RWPE1 (cell line): ENCODE results near the gene ELOF1.

ENCODE experiments used
- CTCF ChIA-PET: fragments of 350-600 bp; sonication (Branson Sonifier 250); formaldehyde crosslinking; extraction: SDS; loops from one replicate; lab custom pipeline; 2021; lab: Yijun Ruan, JAX
- POLR2A ChIA-PET: fragments of 400-600 bp; formaldehyde crosslinking; extraction: SDS; loops from one replicate; lab custom pipeline; 2020; ENCODE audit warnings: antibody characterized with exemption; ENCODE audit not compliant: low non-redundant PET; lab: Yijun Ruan, JAX
- DNase-seq: peaks from one replicate; pipeline ENCODE4 v3.0.0; 2012; ENCODE audit warnings: low spot score
- H3K27ac ChIP-seq: fragments of 450-650 bp; 2 replicates; pipeline ENCODE4 v1.5.1; 2017
- TF ChIP-seq, protein P1 (sequence below): fragments of 450-650 bp; conservative IDR thresholded peaks from 2 replicates; pipeline ENCODE4 v1.5.1; 2017; ENCODE audit warnings: low read depth, mild to moderate bottlenecking

The ELOF1 gene

DNA sequence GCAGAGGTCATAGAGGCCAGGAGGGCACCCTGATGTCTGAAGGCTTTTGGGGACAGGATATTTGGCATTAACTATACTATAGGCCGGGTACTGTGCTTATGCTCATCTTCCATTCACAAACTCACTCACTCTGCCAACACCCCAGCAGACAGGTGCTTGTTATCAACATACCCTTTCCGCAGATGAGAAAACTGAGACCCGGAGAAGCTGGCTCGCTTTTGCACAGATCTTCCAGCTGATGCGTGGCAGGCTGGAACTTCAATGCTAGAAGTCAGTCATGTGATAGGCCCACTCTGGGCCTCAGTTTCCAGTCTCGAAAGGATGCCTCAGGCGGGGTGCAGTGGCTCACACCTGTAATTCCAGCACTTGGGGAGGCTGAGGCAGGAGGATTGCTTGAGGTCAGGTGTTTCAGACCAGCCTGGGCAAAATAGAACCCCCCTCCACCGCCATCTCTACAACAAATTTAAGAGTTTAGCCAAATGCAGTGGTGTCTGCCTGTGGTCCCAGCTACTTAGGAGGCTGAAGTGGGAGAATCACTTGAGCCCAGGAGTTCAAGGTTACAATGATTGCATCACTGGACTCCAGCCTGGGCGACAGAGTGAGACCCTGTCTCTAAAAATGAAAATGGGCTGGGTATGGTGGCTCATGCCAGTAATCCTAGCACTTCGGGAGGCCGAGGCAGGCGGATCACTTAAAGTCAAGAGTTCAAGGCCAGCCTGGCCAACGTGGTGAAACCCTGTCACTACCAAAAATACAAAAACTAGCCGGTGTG is 10.9 kb downstream of the ELOF1 start:
- no peak overlapping the region for H3K27ac ChIP-seq
- DNase-seq, result no peak
- POLR2A ChIA-PET, result no interaction called here
- TF ChIP-seq, protein P1, sequence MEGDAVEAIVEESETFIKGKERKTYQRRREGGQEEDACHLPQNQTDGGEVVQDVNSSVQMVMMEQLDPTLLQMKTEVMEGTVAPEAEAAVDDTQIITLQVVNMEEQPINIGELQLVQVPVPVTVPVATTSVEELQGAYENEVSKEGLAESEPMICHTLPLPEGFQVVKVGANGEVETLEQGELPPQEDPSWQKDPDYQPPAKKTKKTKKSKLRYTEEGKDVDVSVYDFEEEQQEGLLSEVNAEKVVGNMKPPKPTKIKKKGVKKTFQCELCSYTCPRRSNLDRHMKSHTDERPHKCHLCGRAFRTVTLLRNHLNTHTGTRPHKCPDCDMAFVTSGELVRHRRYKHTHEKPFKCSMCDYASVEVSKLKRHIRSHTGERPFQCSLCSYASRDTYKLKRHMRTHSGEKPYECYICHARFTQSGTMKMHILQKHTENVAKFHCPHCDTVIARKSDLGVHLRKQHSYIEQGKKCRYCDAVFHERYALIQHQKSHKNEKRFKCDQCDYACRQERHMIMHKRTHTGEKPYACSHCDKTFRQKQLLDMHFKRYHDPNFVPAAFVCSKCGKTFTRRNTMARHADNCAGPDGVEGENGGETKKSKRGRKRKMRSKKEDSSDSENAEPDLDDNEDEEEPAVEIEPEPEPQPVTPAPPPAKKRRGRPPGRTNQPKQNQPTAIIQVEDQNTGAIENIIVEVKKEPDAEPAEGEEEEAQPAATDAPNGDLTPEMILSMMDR, result no peak
- CTCF ChIA-PET, result interaction anchor here (0.6 kb wide), 2 partner anchors 42 to 47 kb away, joined by 3 to 4 read pairs; partner anchors contain the start of gene ZNF653

DNA sequence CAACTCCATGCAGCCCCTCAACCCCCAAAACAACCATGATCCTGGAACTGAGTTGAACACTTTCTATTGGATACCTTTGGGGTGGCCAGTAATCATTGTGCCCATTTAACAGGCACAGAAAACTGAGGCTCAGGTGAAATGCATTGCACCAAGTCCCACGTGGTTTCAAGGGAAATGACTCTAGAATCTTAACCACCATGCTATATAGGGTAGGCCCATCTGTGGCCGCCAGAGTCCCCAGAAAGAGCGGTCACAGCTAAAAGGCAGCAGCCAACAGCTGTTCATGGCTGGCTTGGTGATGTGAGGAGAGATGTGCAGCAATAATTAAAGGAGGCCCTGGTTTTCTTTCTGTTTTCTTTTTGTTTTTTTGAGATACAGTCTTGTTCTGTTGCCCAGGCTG is 17.8 kb downstream of the ELOF1 start:
- POLR2A ChIA-PET, result interaction anchor here (0.5 kb wide), 1 partner anchor 28 kb away, joined by 4 read pairs; no protein-coding TSS in a partner anchor

DNA sequence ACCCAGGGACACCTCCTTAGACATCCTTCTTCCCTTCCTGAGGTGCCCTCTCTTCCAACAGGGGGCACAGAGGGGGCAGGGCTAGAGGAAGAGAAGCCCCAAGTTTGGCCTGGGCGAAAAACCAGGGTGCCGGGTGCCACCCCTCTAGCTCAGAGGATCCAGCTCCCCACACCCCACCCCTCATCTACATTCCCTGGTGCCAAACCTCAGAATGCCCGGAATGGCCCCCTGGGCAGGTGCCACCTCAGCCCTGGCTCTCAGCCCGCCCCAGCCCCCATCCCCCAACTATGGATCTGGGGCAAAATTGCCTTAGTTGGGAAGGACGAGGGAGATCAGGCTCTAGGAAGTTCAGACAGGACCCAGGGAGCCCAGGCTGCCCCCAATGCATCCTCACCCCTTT is 18.4 kb downstream of the ELOF1 start:
- no peak for DNase-seq
- no peak overlapping the region for H3K27ac ChIP-seq
- POLR2A ChIA-PET, result no interaction called here
- TF ChIP-seq, protein P1, result no peak
- CTCF ChIA-PET, result no interaction called here

More for the DNA sequence above, 17.8 kb downstream of the ELOF1 start:
- CTCF ChIA-PET, result no interaction called here
- DNase-seq, result no peak
- TF ChIP-seq, protein P1, result no peak
- no peak overlapping the region for H3K27ac ChIP-seq

DNA sequence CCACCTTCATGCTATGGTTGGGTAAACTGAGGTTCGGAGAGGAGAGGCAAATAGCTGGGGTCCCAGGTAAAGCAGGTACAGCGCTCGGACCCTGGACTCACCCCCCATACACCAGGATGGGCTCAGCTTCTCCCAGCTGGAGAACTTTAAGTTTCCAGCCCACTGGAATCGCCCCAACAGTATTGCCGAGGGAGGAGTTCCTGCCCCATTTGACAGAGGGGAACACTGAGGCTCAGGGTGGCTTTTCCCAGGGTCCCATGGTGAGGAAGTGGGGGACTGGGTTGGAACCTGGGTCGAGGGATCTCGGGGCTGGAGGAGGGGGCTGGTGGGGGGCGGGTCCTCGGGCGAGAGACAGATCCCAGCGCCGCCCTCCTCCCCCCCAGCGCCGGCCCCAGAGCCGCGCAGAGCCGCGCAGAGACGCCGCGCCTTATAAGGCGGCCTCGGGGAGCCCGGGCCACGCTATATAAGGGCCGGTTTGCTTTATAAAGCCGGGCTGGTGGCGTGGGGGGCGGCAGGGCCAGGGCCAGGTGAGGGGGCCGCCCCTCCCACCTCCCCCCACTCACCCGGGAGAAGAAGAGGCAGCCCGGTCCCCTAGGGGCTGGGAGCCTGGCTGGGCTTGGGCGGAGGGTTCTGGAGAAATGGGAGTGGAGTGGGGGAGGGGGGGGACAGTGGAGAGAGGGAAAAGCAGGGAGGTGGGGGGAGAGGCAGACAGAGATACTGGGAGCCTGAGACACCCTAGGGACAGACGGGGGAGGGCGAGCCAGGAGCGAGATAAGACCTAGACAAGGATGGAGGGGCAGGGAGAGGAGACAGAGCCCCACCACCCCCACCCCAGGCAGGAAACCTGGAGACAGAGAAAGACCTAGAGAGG is 19.3 kb downstream of the ELOF1 start:
- DNase-seq, result no peak
- ChIA-PET POLR2A (no interaction called here), CTCF (no interaction called here)
- TF ChIP-seq, protein P1, result no peak
- no peak overlapping the region for H3K27ac ChIP-seq

DNA sequence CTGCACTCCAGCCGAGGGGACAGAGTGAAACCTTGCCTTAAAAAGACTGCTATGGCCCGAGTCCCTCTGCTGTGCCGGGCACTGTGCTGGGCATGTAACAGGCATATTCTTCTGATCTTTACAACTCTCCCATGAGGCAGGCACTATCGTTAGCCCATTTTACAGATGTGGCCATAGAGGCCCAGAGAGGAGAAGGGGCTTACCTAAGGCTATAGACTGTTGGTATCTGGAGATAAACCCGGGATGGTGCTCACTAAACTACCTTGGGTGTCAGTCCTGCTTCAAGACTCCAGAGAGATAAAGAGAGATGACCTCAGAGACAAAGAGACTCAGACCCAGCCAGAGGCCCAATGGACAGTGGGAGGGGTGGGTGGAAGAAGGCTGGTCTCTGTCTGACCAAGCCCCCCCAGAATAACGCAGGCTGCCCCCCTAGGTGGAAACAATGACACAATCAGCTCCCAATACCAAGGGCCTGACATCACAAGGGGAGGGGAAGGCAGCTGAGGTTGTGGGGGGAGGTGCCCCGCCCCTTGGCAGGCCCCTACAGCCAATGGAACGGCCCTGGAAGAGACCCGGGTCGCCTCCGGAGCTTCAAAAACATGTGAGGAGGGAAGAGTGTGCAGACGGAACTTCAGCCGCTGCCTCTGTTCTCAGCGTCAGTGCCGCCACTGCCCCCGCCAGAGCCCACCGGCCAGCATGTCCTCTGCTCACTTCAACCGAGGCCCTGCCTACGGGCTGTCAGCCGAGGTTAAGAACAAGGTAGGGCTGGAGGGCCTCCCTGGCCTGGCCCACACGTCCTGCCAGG is 20.6 kb downstream of the ELOF1 start, which contains the start of gene CNN1:
CNN1 (plus strand) TSS at position 620 of the 805 bp plus-strand sequence; CDS start at position 697, 77 bp downstream.
- TF ChIP-seq, protein P1, result no peak
- DNase-seq, result no peak
- H3K27ac ChIP-seq, result no peak within 1 kb of the TSS
- ChIA-PET POLR2A (no interaction called here), CTCF (interaction anchor here (0.6 kb wide), 1 partner anchor 85 kb away, joined by 4 read pairs; no protein-coding TSS in a partner anchor)
